Liver (tissue), 9 donors: ENCODE data around the gene DOCK9. TPM values are rescaled to one million over a fixed set of nuclear protein-coding genes. Genes with fewer than 3 reads are reported as not detected.

Source experiments
- DNase-seq: peaks from one replicate; pipeline ENCODE4 v3.0.0-alpha.2; 2017; ENCODE audit warnings: low spot score
- H3K27ac ChIP-seq, 2 donors: one replicate each; pipeline ENCODE4 v1.7.0; 2013; ENCODE audit warnings: inconsistent platforms in 2 of 2, low read length in 2 of 2, control low read depth in 1 of 2, low read depth in 1 of 2, mild to moderate bottlenecking in 1 of 2
- H3K27me3 ChIP-seq, 4 donors: one replicate each; pipeline versions ENCODE4 v1.6.1 to v1.7.0; 2013; ENCODE audit warnings: low read length in 3 of 4, inconsistent platforms in 1 of 4, mild to moderate bottlenecking in 1 of 4, moderate library complexity in 1 of 4; ENCODE audit not compliant: control insufficient read depth in 4 of 4, insufficient read depth in 4 of 4
- H3K36me3 ChIP-seq, 4 donors: one replicate each; pipeline versions ENCODE4 v1.6.1 to v1.7.0; 2013; ENCODE audit warnings: low read length in 3 of 4, mild to moderate bottlenecking in 3 of 4, low read depth in 1 of 4, moderate library complexity in 1 of 4; ENCODE audit not compliant: control insufficient read depth in 4 of 4, insufficient read depth in 3 of 4
- H3K4me1 ChIP-seq, 4 donors: one replicate each; pipeline versions ENCODE4 v1.6.1 to v1.7.0; 2013; ENCODE audit warnings: low read length in 3 of 4, mild to moderate bottlenecking in 3 of 4, moderate library complexity in 1 of 4; ENCODE audit not compliant: control insufficient read depth in 4 of 4, insufficient read depth in 4 of 4
- H3K4me3 ChIP-seq, 3 donors: one replicate each; pipeline versions ENCODE4 v1.6.1 to v1.7.0; 2013; ENCODE audit warnings: low read length in 3 of 3, control low read depth in 1 of 3, low read depth in 1 of 3, mild to moderate bottlenecking in 1 of 3
- H3K9ac ChIP-seq, 2 donors: one replicate each; pipeline ENCODE4 v1.7.0; 2013; ENCODE audit warnings: low read length in 2 of 2, mild to moderate bottlenecking in 2 of 2, moderate library complexity in 2 of 2, control low read depth in 1 of 2, low read depth in 1 of 2
- H3K9me3 ChIP-seq, 4 donors: one replicate each; pipeline versions ENCODE4 v1.6.1 to v1.7.0; 2013; ENCODE audit warnings: low read length in 3 of 4; ENCODE audit not compliant: control insufficient read depth in 4 of 4
- ATF3 ChIP-seq: IDR thresholded peaks from 2 replicates; pipeline ENCODE4 v1.6.1; 2016; ENCODE audit warnings: antibody characterized with exemption
- CTCF ChIP-seq: fragments of 150-350 bp; IDR thresholded peaks from 2 replicates; pipeline ENCODE4 v1.5.1; 2017; ENCODE audit warnings: improper control_type of control experiment, low read depth, low read length; ENCODE audit not compliant: missing input control
- EGR1 ChIP-seq, 2 donors: IDR thresholded peaks; 2 replicates each; pipeline ENCODE4 v1.6.1; 2016 to 2018; ENCODE audit warnings: antibody characterized with exemption in 2 of 2, low read depth in 2 of 2
- FOXA1 ChIP-seq: IDR thresholded peaks from 2 replicates; pipeline ENCODE4 v1.6.1; 2016; ENCODE audit warnings: antibody characterized with exemption
- FOXA2 ChIP-seq: IDR thresholded peaks from 2 replicates; pipeline ENCODE4 v1.6.1; 2016; ENCODE audit warnings: antibody characterized with exemption
- GABPA ChIP-seq, 2 donors: IDR thresholded peaks in 1 of 2; conservative IDR thresholded peaks in 1 of 2; 2 replicates each; pipeline ENCODE4 v1.6.1; 2016; ENCODE audit warnings: antibody characterized with exemption in 2 of 2, mild to moderate bottlenecking in 1 of 2, moderate library complexity in 1 of 2
- HNF4G ChIP-seq: IDR thresholded peaks from 2 replicates; pipeline ENCODE4 v1.6.1; 2016; ENCODE audit warnings: antibody characterized with exemption
- JUND ChIP-seq, 2 donors: IDR thresholded peaks; 2 replicates each; pipeline ENCODE4 v1.6.1; 2016; ENCODE audit warnings: antibody characterized with exemption in 2 of 2
- MAX ChIP-seq: IDR thresholded peaks from 2 replicates; pipeline ENCODE4 v1.6.1; 2016; ENCODE audit warnings: antibody characterized with exemption
- RAD21 ChIP-seq, 2 donors: IDR thresholded peaks; 2 replicates each; pipeline ENCODE4 v1.6.1; 2016; ENCODE audit warnings: antibody characterized with exemption in 2 of 2, mild to moderate bottlenecking in 2 of 2
- REST ChIP-seq: IDR thresholded peaks from 2 replicates; pipeline ENCODE4 v1.6.1; 2016; ENCODE audit warnings: antibody characterized with exemption, mild to moderate bottlenecking
- RXRA ChIP-seq, 2 donors: IDR thresholded peaks; 2 replicates each; pipeline ENCODE4 v1.6.1; 2017 to 2018; ENCODE audit warnings: antibody characterized with exemption in 2 of 2, mild to moderate bottlenecking in 1 of 2
- SP1 ChIP-seq: IDR thresholded peaks from 2 replicates; pipeline ENCODE4 v1.6.1; 2018; ENCODE audit warnings: antibody characterized with exemption, mild to moderate bottlenecking
- TAF1 ChIP-seq: conservative IDR thresholded peaks from 2 replicates; pipeline ENCODE4 v1.6.1; 2016; ENCODE audit warnings: antibody characterized with exemption, mild to moderate bottlenecking
- YY1 ChIP-seq: IDR thresholded peaks from 2 replicates; pipeline ENCODE4 v1.6.1; 2016; ENCODE audit warnings: antibody characterized with exemption, mild to moderate bottlenecking
- ZBTB33 ChIP-seq: IDR thresholded peaks from 2 replicates; pipeline ENCODE4 v1.6.1; 2016; ENCODE audit warnings: antibody characterized with exemption
- WGBS: extraction: QIAGEN DNeasy Blood & Tissue Kit; methylation state at CpG from one replicate; pipeline ENCODE4 v1.1.7; 2013; 5-methylcytosine and 5-hydroxymethylcytosine counted together
- polyA plus RNA-seq, 2 donors: library from polyadenylated mRNA; stranded (reverse) in 1 of 2; unstranded in 1 of 2; fragments of 200-250 nt in 1 of 2; fragments of >200 nt in 1 of 2; fragmentation: Nextera tagmentation in 1 of 2; extraction: Ambion mirVana in 1 of 2; gene quantifications; one replicate each; pipeline versions ENCODE4 v1.2.1 to v1.2.3, GENCODE V29; 2013 to 2015
- total RNA-seq, 2 donors: library from RNA; depleted of rRNA; stranded (reverse); fragments of >200 nt; gene quantifications; one replicate each; pipeline ENCODE4 v1.2.3, GENCODE V29; 2014
- donor health status: healthy.
- donor health status: healthy.
- donor health status: healthy.
- donor health status: healthy.
- donor health status: healthy.

The DOCK9 gene
- total and polyA plus RNA-seq, 4 donors: 5.4 to 31.3 (median 10.6) TPM

GRCh38 chr13:98807774-98808173 lies 170.1 kb downstream of the DOCK9 start:
- no peaks in the 10 kb centered on the region for H3K9me3 ChIP-seq
- peaks cover 2 to 11% (median 3%) of the 10 kb centered on the region in 4 donors for H3K36me3 ChIP-seq
- H3K27me3 ChIP-seq: no peaks in the 10 kb centered on the region
- no peak for TF ChIP-seq FOXA2
- no peak for TF ChIP-seq CTCF
- no peak for TF ChIP-seq ATF3
- no peak for TF ChIP-seq ZBTB33
- TF ChIP-seq MAX: no peak
- TF ChIP-seq GABPA (IDR thresholded peaks at IDR 0.05 in 1 of 2, conservative IDR thresholded peaks at IDR 0.05 in 1 of 2): no peak
- no peak for TF ChIP-seq RXRA (IDR thresholded peaks at IDR 0.05)
- no peak for TF ChIP-seq HNF4G
- no peak for TF ChIP-seq JUND (IDR thresholded peaks at IDR 0.05)
- TF ChIP-seq TAF1: no peak
- TF ChIP-seq SP1: no peak
- TF ChIP-seq EGR1 (IDR thresholded peaks at IDR 0.05; ENCODE audit: low read depth in 2 of 2): no peak
- no peak for TF ChIP-seq RAD21 (IDR thresholded peaks at IDR 0.05)
- no peak for TF ChIP-seq REST
- no peak for TF ChIP-seq YY1
- H3K9ac ChIP-seq: no peak overlapping the region
- DNase-seq: no peak
- H3K27ac ChIP-seq: no peak overlapping the region
- 90% methylated on average over 3 of the region's 3 CpGs for WGBS
- no peak overlapping the region for H3K4me3 ChIP-seq
- H3K4me1 ChIP-seq: peaks cover 0 to 10% (median 4%) of the 10 kb centered on the region in 4 donors

GRCh38 chr13:98804336-98804855 lies 173.5 kb downstream of the DOCK9 start:
- peaks cover 2 to 11% (median 3%) of the 10 kb centered on the region in 4 donors for H3K36me3 ChIP-seq
- DNase-seq: no peak
- no peak overlapping the region for H3K4me3 ChIP-seq
- 90% methylated on average over 9 of the region's 9 CpGs for WGBS
- H3K9me3 ChIP-seq: no peaks in the 10 kb centered on the region
- H3K27ac ChIP-seq: no peak overlapping the region
- peaks cover 4 to 15% (median 6%) of the 10 kb centered on the region in 4 donors for H3K4me1 ChIP-seq
- H3K27me3 ChIP-seq: no peaks in the 10 kb centered on the region
- no peak overlapping the region for H3K9ac ChIP-seq
- TF ChIP-seq ZBTB33 (no peak), FOXA2 (no peak), JUND (IDR thresholded peaks at IDR 0.05) (no peak), TAF1 (no peak), CTCF (no peak), GABPA (IDR thresholded peaks at IDR 0.05 in 1 of 2, conservative IDR thresholded peaks at IDR 0.05 in 1 of 2) (no peak), RAD21 (IDR thresholded peaks at IDR 0.05) (no peak), FOXA1 (no peak)
